Liver (tissue), 3 donors: ENCODE results near the gene ATAD3C.
"Not testable (repeated sequence)": the region's sequence is repeated elsewhere in the genome, so short reads cannot be mapped to it uniquely, and the experiment has no call there.

Experiments
- ATF3 ChIP-seq: IDR thresholded peaks from 2 replicates; pipeline ENCODE4 v1.6.1; 2016; ENCODE audit warnings: antibody characterized with exemption
- CTCF ChIP-seq: fragments of 150-350 bp; IDR thresholded peaks from 2 replicates; pipeline ENCODE4 v1.5.1; 2017; ENCODE audit warnings: improper control_type of control experiment, low read depth, low read length; ENCODE audit not compliant: missing input control
- REST ChIP-seq: IDR thresholded peaks from 2 replicates; pipeline ENCODE4 v1.6.1; 2016; ENCODE audit warnings: antibody characterized with exemption, mild to moderate bottlenecking
- SP1 ChIP-seq: IDR thresholded peaks from 2 replicates; pipeline ENCODE4 v1.6.1; 2018; ENCODE audit warnings: antibody characterized with exemption, mild to moderate bottlenecking
- TF ChIP-seq, protein P1 (sequence below): IDR thresholded peaks from 2 replicates; pipeline ENCODE4 v1.6.1; 2016; ENCODE audit warnings: antibody characterized with exemption
- donor health status: healthy.
- donor health status: healthy.

GRCh38 chr1:1494311-1494710 lies 44.8 kb downstream of the ATAD3C start:
- not testable (repeated sequence) for TF ChIP-seq CTCF, REST, SP1, ATF3
- TF ChIP-seq, protein P1, sequence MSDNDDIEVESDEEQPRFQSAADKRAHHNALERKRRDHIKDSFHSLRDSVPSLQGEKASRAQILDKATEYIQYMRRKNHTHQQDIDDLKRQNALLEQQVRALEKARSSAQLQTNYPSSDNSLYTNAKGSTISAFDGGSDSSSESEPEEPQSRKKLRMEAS, result not testable (repeated sequence)
